NCI-H446 treated with DMSO at 0.1 percent for 48 hours (cell line): ENCODE measurements around the gene AKAP7.
"Not testable (repeated sequence)": the region's sequence is repeated elsewhere in the genome, so short reads cannot be mapped to it uniquely, and the experiment has no call there.

Experiments used
- DNase-seq: peaks from one replicate; lab custom pipeline; 2025; lab: John Stamatoyannopoulos, UW

Gene AKAP7

DNA sequence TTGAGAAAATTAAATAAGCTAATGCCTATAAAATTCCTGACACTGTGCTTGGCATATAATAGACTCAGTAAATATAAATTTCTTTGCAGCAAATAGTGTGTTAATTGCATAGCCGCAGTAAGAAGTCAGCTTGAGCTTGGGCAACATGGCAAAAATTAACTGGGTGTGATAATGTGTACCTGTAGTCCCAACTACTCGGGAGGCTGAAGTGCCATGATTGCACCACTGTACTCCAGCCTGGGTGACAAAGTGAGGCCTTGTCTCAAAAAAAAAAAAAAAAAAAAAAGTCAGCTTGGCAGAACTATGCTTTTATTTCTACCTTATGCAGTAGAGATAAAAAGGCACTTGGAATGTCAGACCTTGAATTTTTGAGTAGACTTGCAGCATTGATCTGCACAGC, 121.8 kb downstream of the AKAP7 start:
- no peak for DNase-seq

DNA sequence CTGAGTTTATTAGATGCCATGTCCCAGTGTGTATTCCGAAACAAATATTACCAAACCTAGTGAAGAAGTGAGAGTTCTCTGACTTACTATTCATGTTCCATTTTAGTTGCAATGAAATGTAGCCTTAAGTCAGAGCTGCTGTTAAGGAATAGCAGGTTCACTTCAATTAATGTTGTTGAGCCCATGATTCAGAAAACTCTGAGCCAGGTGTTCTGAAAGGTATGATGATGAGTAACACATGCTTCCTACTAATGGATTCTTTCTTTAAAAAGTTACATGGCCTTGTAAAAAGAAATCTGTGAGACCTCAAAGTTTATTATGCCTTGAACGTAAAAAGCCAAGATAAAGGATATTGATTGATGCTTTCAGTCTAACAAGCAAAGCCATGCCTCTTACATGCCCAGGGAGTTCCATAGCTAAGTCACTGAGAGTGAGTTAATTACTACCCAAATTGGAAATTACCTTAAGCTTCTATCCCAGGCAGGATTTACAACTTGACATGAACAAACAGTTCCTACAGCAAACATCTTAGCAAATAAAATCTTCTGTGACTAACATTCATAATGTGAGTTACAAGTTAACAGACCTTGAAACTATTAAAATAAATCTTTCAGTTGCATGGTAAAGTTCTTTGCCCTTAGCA, 122.9 kb downstream of the AKAP7 start:
- no peak for DNase-seq

DNA sequence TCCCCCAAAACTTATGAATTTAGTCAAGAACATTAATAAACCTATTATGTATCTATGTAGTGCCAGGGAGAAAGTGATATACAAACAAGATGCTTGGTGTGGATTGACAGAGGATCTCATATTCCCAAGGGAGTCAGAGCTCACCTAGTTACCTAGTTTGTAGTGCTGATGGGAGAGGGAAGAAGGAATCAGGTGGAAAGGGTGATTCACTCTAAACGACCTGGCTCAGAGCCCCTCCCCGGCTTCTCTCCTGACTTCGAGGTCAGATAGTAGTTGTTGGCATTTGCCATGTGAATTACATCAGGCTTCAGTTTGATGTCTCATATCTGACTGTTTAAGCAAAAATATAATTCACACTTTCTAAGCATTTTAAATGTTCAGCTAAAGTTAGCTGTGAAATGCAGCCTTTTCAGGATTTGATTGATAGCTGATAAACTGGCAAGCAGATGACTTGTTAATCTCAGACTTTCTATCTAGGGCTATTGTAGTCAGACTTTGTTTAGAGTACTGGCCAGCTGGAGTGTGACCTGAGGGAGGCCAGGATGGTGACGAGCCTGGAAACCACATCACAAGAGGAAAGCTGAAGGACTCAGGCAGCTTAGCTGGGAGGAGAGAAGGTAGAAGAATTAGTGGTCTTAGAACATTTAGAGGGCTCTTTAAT, 123.7 kb downstream of the AKAP7 start:
- DNase-seq, result no peak

DNA sequence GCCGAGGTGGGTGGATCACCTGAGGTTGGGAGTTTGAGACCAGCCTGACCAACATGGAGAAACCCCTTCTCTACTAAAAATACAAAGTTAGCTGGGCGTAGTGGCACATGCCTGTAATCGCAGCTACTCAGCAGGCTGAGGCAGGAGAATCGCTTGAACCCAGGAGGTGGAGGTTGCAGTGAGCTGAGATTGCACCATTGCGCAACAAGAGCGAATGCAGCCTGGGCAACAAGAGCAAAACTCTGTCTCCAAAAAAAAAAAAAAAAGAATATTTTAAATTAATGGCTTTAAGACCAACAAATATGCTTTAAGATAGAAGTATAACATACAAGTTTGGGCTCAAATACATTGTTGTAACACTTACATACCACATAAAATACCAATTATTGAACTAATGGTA, 125.7 kb downstream of the AKAP7 start:
- DNase-seq, result not testable (repeated sequence)

DNA sequence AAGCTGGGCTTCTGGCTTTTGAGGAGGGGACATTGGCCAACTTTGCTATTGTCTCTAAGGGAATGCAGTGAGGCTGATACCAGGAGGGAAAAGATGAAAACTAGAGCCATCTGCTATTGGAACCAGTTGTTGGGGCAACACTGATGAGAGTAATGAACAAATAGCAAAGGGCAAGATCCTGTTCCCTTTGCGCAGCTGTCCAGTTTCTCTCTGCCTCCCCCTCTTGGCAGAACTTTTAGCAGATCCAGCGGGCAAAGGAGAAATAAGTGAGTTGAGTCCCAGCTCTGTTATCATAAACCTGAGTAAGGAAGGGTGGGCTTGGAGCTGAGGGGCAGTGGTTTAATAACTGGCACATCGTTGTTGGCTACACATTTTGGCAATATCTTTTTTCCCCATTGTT, 126.8 kb downstream of the AKAP7 start:
- DNase-seq, result no peak

DNA sequence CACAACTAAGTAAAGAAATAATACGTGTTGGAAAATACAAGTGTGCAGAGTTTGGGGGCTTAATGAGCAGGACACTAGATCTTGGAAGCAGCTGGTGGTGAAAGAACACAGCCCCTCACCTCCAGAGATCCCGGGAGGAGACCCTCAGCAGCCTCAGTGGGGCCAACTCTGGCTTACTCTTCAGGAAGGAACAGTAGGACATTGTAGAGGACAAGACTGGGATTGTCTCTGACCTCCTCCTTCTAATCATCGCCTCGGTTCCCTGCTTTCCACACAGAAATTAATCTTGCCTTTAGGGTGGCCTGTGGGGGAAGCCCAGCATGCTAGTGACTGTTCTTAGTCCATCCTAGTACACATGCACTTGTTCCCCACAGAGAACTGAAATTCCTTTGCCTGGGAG, 130.7 kb downstream of the AKAP7 start:
- DNase-seq, result no peak

DNA sequence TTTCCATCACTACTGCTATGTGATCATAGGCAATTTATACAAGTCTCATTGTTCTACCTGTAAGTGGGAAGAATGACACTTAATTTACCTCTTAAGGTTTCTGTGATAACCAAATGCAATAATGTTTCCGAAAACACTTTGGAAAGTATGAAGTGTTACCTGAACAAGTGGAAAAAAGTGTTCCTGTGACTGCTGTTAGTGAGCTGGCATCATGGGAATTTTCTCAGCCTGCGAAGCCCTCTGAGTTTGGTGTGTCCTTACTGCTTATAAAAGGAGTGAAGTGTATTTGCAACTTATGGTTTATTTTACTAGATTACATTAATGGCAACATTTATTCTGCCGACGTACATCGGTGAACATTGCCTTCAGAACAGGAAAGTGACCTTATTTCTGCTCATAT, 133.0 kb downstream of the AKAP7 start:
- no peak for DNase-seq

DNA sequence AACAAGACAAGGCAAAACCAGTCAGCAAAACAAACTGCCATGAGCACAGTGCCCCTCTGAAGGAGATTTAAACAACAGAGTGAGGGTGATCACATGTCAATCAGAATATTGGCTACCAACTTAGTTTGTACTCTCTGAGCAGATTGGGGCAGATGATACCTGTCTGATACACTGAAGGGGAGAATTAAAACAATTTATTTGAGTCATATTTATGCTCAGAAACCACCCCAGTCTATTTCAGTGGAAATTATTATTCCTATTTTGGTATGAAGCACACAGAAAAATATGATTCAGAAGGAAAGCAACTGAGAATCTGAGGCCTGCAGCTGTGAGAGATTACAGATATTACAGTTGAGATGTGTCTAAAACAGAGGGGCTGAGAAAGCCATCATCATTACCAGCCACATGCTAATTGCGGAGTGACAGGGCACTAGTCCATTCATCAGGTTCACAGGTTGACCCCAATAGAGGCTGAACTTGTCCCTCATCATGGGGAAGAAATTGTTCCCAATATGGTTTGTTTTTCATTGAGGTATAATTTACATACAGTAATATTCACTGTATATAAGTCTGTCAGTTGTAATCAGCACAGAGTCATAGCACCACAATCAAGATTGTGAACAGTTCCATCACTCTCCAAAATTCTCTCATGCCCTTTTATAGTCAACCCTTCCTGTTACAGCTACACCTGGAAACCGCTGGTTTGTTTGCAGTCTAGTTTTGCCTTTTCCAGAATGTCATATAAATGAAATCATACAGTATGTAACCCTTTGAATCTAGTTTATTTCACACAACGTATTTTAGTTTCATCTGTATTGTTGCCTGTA, 134.5 kb downstream of the AKAP7 start:
- DNase-seq, result no peak

DNA sequence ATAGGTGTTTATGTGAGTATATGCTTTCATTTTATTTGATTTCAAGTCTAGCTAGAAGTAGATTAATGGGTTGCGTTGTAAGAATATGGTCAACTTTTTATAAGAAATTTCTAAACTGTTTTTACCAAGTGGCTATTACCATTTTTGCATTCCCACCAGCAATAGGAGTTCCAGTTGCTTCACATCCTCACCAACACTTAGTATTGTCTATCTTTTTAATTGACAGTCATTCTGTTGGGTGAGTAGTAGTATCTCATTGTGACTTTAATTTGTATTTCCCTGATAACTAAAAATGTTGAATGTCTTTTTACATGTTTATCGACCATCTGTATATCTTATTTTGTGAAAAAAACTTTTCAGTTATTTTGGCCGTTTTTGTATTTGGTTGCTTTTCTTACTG, 135.3 kb downstream of the AKAP7 start:
- DNase-seq, result no peak

DNA sequence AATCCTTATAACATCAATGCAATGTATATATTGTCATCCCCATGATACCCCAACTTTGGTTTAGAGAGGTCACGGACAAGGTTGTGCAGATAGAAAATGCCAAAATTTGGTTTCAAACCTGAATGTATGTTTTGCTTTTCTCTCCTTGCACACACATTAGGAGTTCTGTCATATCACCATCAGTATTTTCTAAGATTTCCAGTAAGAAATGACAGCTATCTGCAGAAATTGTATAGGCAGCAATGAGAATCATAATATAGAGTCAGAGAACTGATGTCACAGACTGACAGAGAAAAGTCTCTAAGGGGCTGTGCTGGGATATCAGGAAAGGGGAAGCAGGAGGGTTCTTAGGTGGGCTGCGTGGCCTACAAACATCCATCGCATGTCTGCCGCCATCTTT, 140.0 kb downstream of the AKAP7 start:
- no peak for DNase-seq

DNA sequence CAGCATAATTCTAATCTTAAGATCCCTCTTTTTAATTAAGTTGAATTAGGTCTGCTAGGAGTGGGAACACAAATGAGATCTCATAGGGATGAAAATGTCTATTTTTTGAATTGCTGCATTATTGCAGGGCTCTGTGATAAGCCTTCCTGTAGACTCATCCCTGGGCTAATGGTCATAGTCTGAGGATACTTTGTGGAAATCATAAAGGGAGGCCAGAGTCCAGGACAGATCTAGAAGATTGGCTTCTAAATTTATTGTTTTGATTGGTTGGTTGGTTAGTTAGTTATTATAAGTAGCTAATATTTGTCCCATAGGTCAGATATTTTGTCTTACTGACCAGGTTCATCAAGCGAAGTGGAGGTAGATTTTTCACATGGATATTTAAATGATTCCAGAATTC, 142.3 kb downstream of the AKAP7 start:
- no peak for DNase-seq

DNA sequence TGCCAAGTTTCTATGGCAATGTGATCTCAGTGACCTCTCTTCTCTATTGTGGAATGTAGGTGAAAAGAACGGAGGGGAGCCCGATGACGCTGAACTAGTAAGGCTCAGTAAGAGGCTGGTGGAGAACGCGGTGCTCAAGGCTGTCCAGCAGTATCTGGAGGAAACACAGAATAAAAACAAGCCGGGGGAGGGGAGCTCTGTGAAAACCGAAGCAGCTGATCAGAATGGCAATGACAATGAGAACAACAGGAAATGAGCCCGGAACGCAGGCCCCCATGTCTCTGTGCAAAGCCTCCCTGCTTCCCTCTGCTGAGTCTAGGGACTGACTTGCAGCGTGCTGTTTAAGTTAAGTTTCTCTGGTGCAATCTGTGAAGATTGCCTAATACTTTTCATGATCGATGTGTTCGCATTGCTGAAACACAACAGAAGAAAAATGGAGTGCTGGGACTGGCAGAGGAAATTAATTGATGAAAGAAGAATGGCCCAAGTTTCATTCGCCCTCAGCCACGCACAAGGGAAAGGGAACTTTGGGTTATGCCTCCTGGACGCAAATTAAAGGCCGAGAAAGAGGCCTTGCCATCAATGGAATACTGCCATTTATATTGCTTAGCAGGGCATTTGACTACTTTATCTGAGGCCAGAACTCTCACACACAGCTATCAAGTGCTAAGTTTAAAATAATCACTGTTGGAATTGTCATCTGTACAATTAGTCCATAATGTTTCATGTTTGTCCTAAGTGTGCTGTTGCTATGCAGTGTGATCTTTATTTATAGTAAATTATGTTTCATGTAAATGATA, 146.4 kb downstream of the AKAP7 start:
- DNase-seq, result no peak

DNA sequence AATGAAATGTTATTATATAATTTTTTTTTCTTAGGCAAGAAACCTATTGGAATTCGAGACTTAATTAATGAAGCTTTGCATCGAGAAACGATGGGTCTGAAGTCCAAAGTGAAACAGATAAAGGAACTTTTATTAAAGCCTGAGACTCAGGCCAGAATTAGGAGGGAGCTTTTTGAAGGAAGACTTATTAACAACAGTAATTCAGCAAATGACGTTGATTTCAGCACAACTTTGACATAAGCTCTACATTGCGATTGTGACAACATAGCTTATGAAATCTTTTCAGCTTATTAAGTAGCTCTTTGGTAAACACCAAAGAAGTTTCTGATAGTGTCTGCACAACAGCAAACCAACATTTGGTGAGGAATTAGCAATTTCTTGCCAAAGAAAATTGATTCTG, 147.1 kb downstream of the AKAP7 start:
- DNase-seq, result no peak

DNA sequence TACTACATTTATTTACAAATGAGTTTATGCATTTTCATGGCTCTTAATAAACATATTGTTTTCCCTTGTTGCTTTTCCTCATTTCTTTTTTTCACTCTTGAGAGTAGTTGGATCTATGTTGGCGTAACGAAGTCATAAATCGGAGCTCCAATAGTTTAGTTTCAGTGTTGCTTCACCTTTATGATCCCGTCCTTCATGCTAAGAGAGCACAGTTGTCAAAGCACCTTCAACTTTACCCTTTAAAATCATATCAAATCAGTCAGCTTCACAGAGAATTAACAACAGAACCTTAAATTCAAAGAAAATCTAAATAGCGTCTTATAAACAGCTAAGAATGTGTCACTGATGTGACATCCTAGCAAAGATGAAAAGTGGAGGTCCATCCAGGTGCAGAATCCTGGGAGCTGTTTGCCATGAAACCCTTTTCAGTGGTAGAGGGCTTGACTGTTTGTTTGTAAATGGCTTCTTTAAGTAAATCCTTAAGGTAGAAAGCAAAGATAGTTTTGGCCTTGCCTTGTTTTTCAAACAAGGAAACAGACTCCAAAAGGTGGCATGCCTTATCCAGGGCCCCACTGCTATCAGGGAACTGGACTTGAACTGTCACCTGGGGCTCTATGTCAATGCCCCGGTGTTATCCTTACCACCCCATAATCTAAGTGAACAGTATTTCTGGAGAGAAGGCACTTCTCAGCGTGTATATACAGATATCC, 148.4 kb downstream of the AKAP7 start:
- no peak for DNase-seq

DNA sequence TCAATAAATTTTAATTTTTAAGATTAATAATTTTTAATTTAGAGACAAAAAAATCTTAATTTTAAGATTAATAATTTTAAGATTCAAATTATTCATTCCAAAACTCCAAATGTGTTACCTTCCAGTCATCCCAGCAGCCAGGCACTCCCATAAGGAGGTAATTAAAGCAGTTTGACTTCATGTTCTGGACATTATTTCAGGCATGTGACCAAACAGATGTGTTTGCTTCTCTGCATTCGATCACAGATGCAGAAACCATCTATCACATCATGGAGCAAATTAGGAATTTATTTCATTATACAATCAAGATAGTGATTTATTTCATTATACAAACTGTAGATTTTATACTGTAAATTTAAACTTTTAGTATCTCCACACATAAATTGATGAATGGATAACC, 150.3 kb downstream of the AKAP7 start:
- DNase-seq, result no peak

DNA sequence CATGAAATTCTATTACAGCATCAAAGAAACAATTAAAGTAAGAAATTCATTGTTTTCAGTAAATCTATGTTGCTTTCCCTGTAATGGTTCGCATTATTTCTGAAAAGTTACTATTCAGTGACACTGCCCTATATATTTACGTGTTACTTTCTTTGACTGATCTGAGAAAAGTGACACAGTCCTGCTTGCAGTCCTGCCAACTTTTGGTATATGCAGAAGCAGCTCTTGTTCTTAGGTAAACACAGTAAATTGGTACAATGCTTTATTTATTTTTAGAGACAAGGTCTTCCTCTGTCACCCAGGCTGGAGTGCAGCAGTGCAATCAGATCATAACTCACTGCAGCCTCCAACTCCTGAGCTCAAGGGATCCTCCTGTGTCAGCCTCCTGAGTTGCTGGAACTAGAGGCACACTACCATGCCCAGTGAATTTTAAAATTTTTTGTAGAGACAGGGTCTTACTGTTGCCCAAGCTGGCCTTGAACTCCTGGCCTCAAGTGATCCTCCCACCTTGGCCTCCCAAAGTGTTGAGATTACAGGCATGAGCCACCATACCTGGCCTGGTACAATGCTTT, 151.3 kb downstream of the AKAP7 start:
- no peak for DNase-seq

DNA sequence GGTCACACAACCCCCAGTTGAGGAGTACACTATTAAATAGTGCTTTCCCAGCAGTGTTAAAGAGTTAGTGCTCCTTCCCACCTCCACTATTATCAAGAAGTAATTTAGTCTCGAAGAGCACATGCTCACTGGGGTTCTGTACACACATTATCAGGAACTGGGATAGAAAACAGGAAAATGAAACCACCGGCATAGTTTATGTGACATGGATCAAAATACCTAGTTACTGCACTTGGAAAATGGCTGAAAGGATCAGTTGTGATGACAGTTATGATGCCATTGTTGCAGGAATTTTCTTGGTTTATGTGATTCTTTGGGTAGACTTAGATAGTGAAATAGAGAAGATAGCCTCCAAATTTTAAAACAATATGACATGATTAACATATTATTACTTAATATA, 152.9 kb downstream of the AKAP7 start:
- DNase-seq, result no peak

DNA sequence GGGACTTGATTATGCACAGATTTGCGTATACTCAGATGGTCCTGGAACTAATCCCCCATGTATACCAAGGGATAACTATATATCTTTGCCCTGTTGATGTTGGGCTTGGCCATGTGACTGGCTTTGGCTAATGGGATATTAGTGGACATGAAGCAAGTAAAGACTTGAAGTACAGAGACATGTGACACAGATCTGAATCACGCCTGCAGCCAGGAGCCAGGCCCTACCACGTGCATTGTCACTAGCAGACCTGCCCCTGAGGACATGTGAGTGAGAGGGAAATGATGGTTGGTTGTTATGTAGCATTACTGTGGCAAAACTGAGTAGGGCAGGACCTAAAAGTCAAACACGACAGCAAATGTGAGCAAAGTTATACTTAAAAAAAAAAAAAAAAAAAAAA, 155.7 kb downstream of the AKAP7 start:
- no peak for DNase-seq

DNA sequence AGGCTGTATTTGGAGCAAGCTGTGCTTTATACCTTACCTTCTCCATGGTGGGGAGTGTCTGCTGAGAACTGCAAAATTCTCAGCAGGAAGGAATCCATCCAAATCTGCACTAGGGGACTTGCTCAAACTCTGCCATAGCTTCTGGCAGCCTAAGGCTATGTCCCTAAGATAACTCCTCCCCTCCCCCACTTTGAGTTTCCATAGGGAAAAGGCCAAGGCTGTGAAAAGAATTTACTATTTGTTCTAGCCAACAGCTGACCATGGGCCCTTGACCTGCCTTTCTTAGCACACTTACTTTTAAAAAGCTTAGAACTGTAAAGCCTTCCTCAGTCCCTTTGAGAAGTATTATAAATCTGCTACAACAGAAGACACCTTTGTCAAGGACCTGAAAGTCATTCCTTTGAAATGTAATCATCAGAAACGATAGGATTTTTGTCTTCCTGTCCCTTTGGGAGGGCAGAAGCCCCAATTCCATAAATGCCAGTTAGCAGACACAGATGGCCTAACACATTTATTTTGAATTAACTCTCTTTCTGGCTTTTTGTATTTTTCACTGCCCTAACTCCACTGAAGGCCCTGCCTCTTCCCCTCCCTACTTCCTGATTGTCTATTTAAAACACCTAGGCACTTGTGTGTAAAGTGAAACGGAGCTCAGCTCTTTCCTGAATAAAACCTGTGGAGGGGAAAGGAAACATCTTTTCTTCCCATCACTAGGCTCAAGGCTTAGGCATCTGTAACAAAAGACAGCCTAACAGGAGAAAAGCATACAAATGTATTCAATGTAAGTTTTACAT, 157.1 kb downstream of the AKAP7 start:
- no peak for DNase-seq

DNA sequence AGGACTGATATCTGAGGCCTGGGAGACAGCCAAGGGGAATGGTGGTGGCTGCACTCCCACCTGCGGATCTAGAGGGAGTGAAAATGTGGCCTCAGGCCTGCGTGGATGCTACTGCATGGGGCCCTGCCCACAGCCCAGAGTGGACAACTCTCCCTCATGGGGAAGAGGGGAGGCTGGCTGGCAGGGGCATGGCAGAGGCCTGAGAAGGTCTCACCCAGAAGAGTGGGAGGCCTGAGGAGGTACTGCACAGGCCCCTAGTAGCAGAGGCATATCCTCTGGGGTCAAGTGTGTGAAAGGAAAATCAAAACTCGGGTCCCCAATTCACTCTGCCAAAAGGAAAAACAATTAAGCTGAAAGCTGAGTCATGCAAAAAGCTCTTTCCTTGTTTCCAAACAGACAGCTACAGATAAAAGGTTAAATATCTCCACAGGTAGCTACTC, 158.2 kb downstream of the AKAP7 start:
- no peak for DNase-seq

DNA sequence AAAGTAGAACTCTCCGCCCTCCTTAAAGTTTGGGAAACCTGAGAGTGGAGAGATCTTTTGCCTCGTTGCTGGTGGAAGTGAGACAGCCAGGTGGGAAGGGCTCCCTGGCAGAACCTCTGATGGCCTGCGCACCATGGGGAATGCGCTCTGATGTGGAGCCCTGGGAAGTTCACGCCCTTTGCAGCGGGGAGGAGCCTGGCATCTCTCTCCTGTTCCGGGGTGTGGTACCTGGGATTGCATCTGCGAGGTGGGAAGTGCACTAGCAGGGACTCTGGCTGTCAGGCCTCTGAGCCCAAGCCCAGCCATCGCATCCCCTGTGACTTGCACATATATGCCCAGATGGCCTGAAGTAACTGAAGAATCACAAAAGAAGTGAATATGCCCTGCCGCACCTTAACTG, 159.8 kb downstream of the AKAP7 start:
- DNase-seq, result no peak
